Measurements from ENCODE around the gene MED10.
A peak's percentile ranks its signal among the peaks of the same experiment; 100 is the strongest.

MED10 gene

GRCh38 chr5:6338135-6338534 is 40.2 kb downstream of the MED10 start:
- Mint-ChIP-seq H3K36me3 (ENCODE audit: low read depth) (peaks cover under 1% of the 10 kb centered on the region), H3K9me3 (no peaks in the 10 kb centered on the region), H3K4me1 (no peaks in the 10 kb centered on the region), H3K4me3 (no peak overlapping the region), H3K27ac (no peak overlapping the region), H3K27me3 (no peaks in the 10 kb centered on the region)
- no peak for ATAC-seq
- no peak for DNase-seq

GRCh38 chr5:6333182-6333905 is 45.0 kb downstream of the MED10 start:
- Mint-ChIP-seq H3K27ac (no peak overlapping the region), H3K27me3 (no peaks in the 10 kb centered on the region), H3K36me3 (ENCODE audit: low read depth) (peaks cover 13% of the 10 kb centered on the region), H3K4me3 (no peak overlapping the region), H3K9me3 (peaks cover 20% of the 10 kb centered on the region), H3K4me1 (no peaks in the 10 kb centered on the region)
- ATAC-seq (no peak), DNase-seq (no peak)

GRCh38 chr5:6328173-6328572 is 50.2 kb downstream of the MED10 start:
- H3K36me3 Mint-ChIP-seq (ENCODE audit: low read depth): peaks cover 13% of the 10 kb centered on the region
- no peak overlapping the region for H3K4me3 Mint-ChIP-seq
- no peaks in the 10 kb centered on the region for H3K4me1 Mint-ChIP-seq
- no peak overlapping the region for H3K27ac Mint-ChIP-seq
- DNase-seq (peak; percentile 5), ATAC-seq (no peak)
- H3K9me3 Mint-ChIP-seq: peaks cover 20% of the 10 kb centered on the region
- no peaks in the 10 kb centered on the region for H3K27me3 Mint-ChIP-seq

- H3K27me3 Mint-ChIP-seq: no peaks in the 10 kb centered on the region
- ATAC-seq: no peak
- H3K4me1 Mint-ChIP-seq: no peaks in the 10 kb centered on the region
- H3K9me3 Mint-ChIP-seq: peaks cover 24% of the 10 kb centered on the region
- H3K27ac Mint-ChIP-seq: no peak overlapping the region
- no peak for DNase-seq
- H3K4me3 Mint-ChIP-seq: no peak overlapping the region
- H3K36me3 Mint-ChIP-seq (ENCODE audit: low read depth): peaks cover 7% of the 10 kb centered on the region
Measured at GRCh38 chr5:6326776-6327175, 51.6 kb downstream of the MED10 start.

- DNase-seq (no peak), ATAC-seq (no peak)
- Mint-ChIP-seq H3K4me3 (no peak overlapping the region), H3K27me3 (no peaks in the 10 kb centered on the region), H3K36me3 (ENCODE audit: low read depth) (peaks cover 3% of the 10 kb centered on the region), H3K27ac (no peak overlapping the region), H3K4me1 (no peaks in the 10 kb centered on the region), H3K9me3 (peaks cover 9% of the 10 kb centered on the region)
Measured at GRCh38 chr5:6322163-6322713, 56.1 kb downstream of the MED10 start.

Data from activated naive CD8-positive, alpha-beta T cell treated with anti-CD3 and anti-CD28 coated beads, Interleukin-2, amount 50 U/mL, for 24 hours (primary cell).